Activated CD8-positive, alpha-beta memory T cell treated with anti-CD3 and anti-CD28 coated beads for 48 hours (primary cell): ENCODE data around the gene TRMT10C.
A peak's percentile ranks its signal among the peaks of the same experiment; 100 is the strongest.
"Not testable (repeated sequence)": the region's sequence is repeated elsewhere in the genome, so short reads cannot be mapped to it uniquely, and the experiment has no call there.

ENCODE experiments used
- DNase-seq, 3 experiments: peaks; one replicate each; pipeline ENCODE4 v3.0.0-alpha.2; 2020; ENCODE audit warnings: low read depth in 2 of 3, low spot score in 2 of 3

TRMT10C gene

DNA sequence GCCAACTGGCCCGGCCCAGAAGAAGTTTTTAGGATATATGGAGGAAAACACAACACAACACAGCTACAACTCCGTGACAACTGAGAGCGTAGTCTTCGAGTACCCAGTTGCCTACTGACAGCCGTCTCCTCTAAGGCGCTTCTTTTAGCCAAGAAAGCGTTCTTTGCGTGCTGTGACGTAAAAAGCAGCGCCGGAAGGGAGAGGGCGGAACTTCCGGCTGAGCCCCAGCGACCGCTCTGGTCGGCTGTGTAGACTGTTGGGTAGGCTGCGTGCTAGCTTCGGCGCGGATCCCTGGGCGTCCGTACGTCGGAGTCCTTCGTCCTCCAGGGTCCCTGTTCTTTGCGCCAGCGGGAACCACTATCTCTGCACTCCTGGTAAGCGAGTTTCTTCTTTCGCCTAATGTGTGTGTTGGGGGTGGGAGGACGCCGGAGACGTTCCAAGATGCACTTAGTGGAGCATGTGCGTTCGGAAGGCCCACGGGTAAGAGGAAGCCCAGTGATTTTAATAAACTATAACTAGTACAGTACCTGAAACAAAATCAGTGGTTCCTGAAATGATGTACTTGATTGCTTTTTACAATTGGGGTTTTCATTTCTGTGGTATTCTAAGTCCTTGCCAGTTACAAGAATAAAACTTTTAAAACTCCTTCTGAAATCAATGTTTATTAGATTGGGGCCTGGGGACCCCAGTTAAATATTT lies at the start of gene TRMT10C:
Gene TRMT10C, plus strand, starts transcription at position 239 of the 699 bp plus-strand sequence. CDS start 2,914 bp downstream, outside the sequence.
- peak; percentile 65 to 83 (median 81) for DNase-seq

DNA sequence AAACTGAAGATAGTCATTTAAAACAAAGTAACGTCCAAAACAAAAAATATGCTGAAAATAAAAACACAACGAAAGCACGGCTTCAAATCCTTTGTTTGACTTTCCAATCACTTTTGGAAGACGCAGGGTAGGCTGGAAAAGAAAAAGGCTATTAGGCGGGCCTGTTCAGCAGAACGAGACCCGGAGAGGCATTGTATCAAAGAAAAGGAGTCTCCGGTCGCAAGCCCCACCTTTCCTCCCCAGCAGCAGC lies 49.3 kb upstream of the TRMT10C start:
- no peak for DNase-seq

DNA sequence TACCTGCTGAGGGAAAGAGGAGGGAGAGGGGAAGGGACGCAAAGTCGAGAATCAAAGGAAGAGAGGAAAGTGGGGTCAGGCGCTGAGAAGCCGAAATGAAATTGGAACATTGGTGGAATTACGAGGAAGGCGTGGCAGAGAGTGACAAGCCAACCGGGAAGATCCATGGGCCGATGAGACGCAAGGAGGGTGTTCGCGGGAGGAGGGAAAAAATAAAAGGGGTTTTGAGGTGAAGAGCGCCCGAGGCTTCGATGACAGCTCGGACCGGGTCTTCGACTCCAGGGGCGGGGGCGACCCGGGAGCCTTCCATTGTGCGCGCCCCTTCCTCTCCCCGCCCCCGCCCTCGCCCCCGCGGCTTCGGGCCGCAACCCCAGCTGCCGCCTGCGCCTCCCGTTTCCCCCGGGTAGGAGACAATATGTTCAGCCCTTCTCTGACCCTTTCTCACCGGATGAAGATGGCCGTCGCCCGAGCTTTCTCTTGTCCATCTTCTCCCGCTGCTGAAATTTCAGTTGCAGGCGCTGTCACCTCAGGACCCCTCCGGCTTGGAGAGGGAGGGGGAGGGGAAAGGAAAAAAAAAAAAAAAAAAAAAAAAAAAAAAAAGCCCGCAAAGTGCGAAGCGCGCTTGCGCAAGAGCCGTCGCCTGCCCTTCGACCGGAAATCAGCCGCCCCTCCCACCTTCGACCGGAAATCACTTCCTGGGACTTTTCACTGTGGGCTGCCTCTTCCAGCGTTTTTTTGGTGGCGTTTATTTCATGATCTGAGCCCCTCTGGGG lies 48.8 kb upstream of the TRMT10C start, which contains the start of gene SENP7:
Gene SENP7, minus strand, starts transcription at position 567 of the 773 bp plus-strand sequence. Its CDS starts 82 bp downstream, at position 485.
- peak; percentile 33 to 47 (median 47) for DNase-seq

DNA sequence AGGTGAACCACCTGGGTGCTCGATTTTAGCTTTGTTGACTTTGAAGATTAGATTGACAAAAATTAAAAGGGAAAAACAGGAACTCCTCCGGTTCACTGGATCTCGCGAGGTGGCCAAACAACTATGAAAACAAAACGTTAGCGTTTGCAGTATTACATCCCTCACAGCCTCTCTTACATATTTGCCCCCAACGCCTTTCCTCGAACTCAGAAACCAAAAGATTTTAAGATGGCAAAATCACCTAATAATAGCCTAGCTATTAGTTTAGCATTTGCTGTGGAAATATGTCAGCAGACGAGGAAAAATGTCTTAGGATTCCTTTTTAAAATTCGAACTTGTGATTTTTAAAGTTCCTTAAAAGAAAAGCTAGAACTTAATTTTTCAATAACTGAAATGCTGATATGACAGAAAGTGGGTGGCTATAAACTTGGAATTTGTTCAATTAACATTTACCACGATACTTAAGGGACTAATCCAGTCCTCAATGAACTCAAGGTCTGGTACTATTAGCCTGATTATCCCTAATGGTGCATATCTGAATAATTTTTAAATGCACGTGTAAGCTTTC lies 48.2 kb upstream of the TRMT10C start:
- DNase-seq, result no peak

DNA sequence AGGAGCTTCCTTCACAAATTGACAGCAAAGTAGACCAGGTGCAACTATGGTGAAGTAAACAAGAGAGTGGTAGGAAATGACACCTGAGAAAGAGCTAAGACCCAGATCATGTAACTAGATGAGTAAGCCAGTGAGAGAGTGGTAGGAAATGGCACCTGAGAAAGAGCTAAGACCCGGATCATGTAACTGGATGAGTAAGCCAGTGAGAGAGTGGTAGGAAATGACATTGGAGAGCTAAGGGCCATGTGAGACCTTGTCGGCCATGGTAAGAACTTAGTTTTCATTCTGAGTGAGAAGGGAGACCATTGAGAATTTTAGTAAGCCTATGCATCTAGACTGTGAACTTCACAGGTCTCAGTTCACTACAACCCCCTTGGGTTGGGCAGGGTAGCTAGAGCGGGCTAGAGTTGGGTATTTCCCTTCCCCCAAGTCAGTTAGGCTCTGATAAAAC lies 43.2 kb upstream of the TRMT10C start:
- peak in 2 of 3 experiments; percentile 6 to 9 for DNase-seq

GRCh38 chr3:101519685-101520365 lies 41.8 kb upstream of the TRMT10C start:
- DNase-seq, result no peak

DNA sequence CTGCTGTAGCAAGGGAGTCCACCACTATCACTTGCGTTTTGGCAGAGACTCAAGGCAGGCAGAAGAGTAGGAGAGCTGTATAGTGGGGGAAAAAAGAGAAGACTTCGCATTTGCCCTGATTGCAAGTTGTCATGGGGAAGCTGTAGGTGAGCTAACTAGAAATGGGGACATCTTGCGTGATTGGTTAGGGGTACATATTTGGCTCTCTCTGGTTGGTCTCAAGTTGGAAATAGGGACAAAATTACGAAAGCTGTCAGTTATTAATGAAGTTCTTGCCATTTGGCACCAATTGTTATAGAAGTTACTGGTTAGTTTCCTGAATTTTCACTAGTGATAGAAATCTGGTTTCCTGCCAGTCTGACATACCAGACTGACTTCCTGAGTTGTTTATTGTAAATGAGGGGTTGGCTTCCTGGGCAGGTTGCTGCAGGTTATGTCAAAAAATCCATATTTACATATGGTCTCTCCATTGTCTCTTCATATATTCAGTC lies 40.4 kb upstream of the TRMT10C start:
- DNase-seq, result no peak

- DNase-seq, result no peak
Observed at GRCh38 chr3:101527441-101527840, 34.2 kb upstream of the TRMT10C start.

GRCh38 chr3:101527906-101528305 lies 33.8 kb upstream of the TRMT10C start:
- no peak for DNase-seq

DNA sequence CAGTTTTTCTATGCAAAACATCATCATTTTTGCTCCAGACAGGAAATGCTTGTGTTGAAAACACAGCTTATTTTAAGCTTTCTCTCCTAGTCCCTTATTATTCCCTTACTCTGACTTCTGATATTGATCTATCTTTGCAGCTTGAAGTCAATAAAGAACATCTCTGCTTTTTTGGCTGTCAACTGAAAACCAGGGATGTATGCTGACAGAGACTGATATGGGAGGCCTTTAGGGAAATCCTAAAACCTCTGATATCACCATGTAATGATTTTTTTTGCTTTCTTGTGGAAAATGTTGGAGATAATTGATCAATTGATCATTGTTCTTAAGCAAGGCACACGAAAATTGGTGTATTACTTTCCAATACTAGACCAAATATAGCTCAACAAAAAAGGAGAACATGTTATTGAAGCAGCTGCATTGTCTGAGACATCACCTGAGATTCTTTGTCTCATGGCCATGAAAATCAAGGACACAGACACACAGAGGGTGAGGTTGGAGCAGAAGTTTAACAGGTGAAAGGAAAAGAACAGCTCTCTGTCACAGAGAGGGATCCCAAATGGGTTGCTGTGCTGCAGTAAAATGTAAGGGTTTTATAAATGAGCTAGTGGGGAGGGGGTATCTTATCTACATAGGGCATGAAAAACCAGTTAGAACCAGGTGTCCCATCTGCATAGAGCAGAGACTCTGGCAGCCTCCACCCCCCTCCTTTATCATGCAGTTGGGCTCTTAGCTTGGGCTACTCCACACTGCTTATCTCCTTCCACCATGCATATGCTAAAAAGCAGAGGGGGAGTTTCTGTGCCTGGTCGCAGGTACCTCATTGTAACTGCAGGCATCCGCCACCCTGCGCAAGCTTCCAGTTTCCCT lies 31.6 kb upstream of the TRMT10C start:
- no peak for DNase-seq

DNA sequence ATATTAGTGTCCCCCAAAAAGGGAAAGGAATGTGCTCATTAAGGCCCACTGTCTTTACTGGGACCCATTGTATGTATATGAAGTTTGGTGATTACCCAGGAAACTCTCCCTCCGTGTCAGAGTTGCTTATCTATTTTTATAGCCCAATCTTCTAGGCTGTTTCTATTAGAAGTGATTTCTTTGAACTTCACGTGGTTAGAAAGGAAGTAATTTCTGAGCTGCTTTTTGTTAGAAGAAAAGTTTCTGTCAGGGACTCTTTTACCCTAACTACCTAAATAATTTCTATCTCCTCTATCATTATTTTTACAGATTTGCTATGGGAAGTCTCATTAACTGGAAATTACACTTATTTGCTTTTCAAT lies 31.0 kb upstream of the TRMT10C start:
- DNase-seq, result no peak

DNA sequence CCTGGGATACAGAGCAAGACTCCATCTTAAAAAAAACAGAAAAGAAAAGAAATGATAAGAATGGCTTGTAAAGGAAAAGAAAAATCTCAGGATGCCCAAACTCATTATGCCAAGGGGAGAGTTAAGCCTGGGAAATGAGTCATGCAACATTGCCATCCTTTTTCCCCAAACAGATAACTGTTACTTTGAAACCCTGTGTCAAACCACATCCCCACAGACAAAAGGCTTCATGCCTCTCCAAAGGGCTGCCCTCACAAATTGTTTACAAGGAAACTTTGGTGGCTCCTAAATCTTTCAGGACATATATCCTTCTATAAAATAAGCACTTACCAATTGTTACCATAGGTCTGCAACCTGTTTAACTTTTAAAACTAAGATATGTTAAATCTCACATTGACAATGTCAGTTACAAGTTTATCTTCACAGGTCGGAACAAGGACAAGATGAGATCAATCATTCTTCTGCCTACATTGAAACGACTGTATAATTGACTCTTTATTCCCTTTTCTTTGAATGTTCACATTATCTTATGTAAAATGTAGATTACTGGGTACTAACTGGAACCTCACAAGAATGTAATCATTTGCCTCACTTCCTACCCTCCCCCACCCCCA lies 30.1 kb upstream of the TRMT10C start:
- no peak for DNase-seq

DNA sequence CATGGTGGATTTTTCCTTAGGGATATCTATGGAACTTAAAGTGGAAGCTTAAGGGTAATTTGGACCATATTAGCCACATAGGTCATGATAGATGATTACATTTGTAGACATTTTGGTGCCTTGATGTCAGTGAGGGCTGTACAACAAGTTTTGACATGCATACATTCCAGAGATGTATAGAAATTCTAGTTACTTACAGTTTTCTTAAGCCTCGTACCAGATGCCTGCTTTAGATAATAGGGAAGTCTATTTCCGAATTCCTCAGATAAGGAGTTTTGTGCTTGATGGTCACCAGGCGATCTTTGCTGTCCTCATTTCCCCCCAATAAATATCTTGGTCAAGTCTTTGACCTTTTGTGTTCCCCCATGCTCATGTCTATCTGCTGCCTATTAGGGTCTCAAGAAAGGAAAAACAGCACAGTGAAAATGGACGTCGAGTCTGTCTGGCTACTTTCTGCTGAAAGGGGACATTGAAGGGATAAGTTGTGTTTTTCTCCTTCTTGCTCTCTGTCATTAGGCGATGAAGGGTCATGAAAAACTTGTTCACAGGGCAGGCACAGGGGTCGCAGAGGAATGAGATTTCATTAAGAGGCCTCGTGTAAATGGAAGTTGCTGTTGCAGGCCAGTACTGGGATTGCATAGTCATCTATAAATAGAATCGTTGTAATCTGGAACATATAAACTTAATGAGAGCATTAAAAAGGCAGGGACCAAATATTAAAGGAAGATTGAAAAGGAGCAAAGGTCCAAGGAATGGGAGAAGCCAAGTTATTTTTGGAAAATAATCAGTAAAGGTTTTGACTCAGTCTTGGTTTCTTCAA lies 28.7 kb upstream of the TRMT10C start:
- DNase-seq, result no peak

- DNase-seq, result no peak
Observed at GRCh38 chr3:101533603-101533968, 28.1 kb upstream of the TRMT10C start.

DNA sequence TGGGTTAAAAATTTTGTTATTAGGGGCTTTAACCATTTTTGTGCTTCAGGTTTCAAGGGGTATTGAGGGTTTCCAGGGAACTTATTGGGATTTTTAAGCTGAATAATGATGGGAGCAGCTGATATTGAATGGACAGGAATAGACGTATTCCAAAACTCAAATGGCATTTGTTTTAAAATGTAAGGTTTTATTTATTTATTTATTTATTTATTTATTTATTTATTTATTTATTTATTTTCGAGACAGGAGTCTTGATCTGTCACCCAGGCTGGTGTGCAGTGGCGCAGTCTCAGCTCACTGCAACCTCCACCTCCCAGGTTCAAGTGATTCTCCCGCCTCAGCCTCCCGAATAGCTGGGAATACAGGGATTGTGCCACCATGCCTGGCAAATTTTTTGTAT lies 26.4 kb upstream of the TRMT10C start:
- no peak for DNase-seq

GRCh38 chr3:101536266-101536665 lies 25.4 kb upstream of the TRMT10C start:
- no peak for DNase-seq

- DNase-seq, result not testable (repeated sequence)
Observed at GRCh38 chr3:101536955-101537354, 24.7 kb upstream of the TRMT10C start.

DNA sequence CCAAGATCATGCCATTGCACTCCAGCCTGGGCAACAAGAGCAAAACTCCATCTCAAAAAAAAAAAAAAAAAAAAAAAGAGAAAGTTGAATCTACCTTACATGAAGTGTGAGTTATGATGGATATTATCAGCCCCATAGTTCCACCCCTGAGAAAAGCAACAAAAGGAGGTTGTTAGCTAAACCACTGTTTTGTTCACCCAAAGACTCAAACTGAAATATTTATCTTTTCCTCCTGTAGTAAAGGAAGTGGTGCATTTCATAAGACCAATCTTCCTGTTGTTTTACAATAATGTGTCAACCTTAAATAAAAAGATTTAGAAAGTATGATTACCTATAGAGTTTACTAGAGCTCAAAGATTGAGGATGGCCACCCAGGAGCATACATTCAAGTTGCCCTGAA lies 18.7 kb upstream of the TRMT10C start:
- DNase-seq, result no peak

- no peak for DNase-seq
Observed at GRCh38 chr3:101544161-101544850, 17.4 kb upstream of the TRMT10C start.
